Activated naive CD8-positive, alpha-beta T cell treated with anti-CD3 and anti-CD28 coated beads for 36 hours (primary cell): ENCODE results near the gene CLEC20A. TPM values are rescaled to one million over a fixed set of nuclear protein-coding genes. Genes with fewer than 3 reads are reported as not detected.

ENCODE experiments used
- DNase-seq: peaks from one replicate; pipeline ENCODE4 v3.0.0; 2021
- H3K27ac Mint-ChIP-seq: one replicate; pipeline ENCODE4 v1.8.0; 2022; ENCODE audit warnings: mild to moderate bottlenecking, moderate library complexity, mixed read lengths
- H3K27me3 Mint-ChIP-seq: one replicate; pipeline ENCODE4 v1.8.0; 2022; ENCODE audit warnings: mild to moderate bottlenecking, mixed read lengths
- H3K36me3 Mint-ChIP-seq: one replicate; pipeline ENCODE4 v1.8.0; 2021; ENCODE audit warnings: mild to moderate bottlenecking, mixed read lengths
- H3K4me1 Mint-ChIP-seq: one replicate; pipeline ENCODE4 v1.8.0; 2021; ENCODE audit warnings: mixed read lengths
- H3K4me3 Mint-ChIP-seq: one replicate; pipeline ENCODE4 v1.8.0; 2022; ENCODE audit warnings: mild to moderate bottlenecking, moderate library complexity, mixed read lengths
- H3K9me3 Mint-ChIP-seq: one replicate; pipeline ENCODE4 v1.8.0; 2022; ENCODE audit warnings: mixed read lengths
- total RNA-seq, 2 experiments: library from RNA; stranded (reverse); gene quantifications; one replicate each; pipeline ENCODE4 v1.2.3, GENCODE V29; 2021

Gene CLEC20A
- total RNA-seq, 2 experiments from 2014 or later, result not detected

DNA sequence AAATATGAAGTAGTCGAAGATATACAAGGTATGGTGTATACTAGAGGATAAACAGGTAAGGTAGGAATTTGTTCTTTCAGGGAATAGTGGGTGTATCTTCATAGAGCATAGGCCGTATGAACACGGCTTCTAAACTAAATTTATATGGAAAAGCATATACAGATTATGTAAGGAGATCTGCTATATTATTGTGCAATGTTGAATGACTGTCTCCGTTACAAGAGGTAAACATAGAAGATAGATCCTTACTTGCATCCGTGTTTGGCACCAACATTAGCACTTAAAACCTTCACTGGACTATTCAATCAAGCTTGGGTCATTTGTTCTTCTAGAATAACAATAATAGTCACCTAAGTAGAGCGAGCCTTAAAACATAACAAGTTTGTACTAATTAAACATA, 45.9 kb downstream of the CLEC20A start:
- Mint-ChIP-seq H3K4me1 (no peaks in the 10 kb centered on the region), H3K4me3 (no peak overlapping the region), H3K36me3 (no peaks in the 10 kb centered on the region), H3K27ac (no peak overlapping the region), H3K9me3 (no peaks in the 10 kb centered on the region), H3K27me3 (no peaks in the 10 kb centered on the region)
- DNase-seq, result no peak

DNA sequence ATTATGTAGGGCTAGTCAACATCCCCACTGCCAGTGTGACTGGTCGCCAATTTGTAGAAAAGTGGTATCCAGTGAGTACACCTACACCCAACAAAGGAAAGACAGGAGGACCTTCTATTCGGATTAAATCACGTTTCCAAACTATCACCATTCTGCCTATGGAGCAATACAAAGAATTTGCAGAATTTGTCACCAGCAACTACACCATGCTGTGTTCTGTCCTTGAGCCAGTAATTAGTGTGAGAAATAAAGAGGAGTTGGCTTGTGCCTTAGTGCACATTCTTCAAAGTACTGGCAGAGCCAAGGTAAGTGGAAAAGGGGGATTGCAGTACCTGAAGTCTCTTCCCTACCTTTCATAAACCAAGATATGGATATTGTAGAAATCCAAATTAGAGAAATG, 53.8 kb downstream of the CLEC20A start:
- Mint-ChIP-seq H3K4me1 (no peaks in the 10 kb centered on the region), H3K36me3 (no peaks in the 10 kb centered on the region), H3K9me3 (no peaks in the 10 kb centered on the region), H3K27ac (no peak overlapping the region), H3K27me3 (peaks cover 19% of the 10 kb centered on the region), H3K4me3 (no peak overlapping the region)
- no peak for DNase-seq

DNA sequence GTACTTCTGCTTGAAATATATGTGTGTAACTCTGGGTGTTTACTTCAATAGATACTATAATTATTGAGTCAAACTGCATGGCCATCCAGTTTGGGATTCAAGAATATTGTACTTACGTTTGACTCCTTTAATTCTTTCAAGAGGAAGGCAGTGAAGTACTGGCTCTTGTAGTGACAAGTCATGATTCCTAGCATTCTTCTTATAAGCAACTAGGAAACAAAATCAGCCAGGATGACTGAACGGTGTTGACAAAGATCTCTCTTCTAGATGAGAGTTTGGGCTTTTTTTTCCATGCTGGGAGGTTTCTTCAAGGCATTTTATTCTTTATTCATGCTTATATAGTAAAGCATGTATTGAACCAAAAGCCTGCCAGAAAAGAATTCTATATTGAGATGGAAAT, 58.3 kb downstream of the CLEC20A start:
- DNase-seq, result no peak
- Mint-ChIP-seq H3K4me3 (no peak overlapping the region), H3K4me1 (no peaks in the 10 kb centered on the region), H3K36me3 (no peaks in the 10 kb centered on the region), H3K27ac (no peak overlapping the region), H3K9me3 (no peaks in the 10 kb centered on the region), H3K27me3 (peaks cover 24% of the 10 kb centered on the region)

GRCh38 chr1:178436899-178437298, 59.9 kb downstream of the CLEC20A start:
- H3K4me3 Mint-ChIP-seq, result no peak overlapping the region
- H3K27me3 Mint-ChIP-seq, result peaks cover 13% of the 10 kb centered on the region
- DNase-seq, result no peak
- H3K27ac Mint-ChIP-seq, result no peak overlapping the region
- no peaks in the 10 kb centered on the region for H3K36me3 Mint-ChIP-seq
- no peaks in the 10 kb centered on the region for H3K9me3 Mint-ChIP-seq
- H3K4me1 Mint-ChIP-seq, result no peaks in the 10 kb centered on the region

DNA sequence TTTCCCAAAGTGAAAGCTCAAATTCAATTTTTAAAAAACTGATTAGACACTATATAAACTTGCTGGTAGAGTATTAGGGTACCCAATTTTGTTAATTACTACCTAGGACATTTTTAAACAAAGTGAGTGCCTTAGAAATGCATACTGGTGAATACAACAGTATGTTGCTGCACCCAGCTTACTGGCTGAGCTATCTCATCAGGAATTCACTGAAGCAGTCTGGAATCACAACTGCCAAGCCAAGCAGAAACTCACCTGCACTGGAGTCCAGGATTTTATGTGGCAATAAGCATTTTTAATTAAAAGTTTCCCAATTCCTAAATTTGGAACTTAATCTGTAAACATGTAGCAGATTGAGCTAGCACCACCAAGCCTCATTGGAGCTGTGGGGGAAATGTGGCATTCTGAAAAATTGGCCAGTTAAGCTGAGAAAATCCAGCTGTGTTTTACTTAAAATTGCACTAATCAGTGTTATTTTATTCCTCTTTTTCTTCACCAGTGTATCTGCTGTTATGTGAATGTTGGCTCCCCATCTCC, 61.8 kb downstream of the CLEC20A start:
- Mint-ChIP-seq H3K4me1 (no peaks in the 10 kb centered on the region), H3K36me3 (no peaks in the 10 kb centered on the region), H3K4me3 (no peak overlapping the region), H3K9me3 (no peaks in the 10 kb centered on the region), H3K27me3 (peaks cover 10% of the 10 kb centered on the region), H3K27ac (no peak overlapping the region)
- DNase-seq, result no peak

GRCh38 chr1:178434360-178434759, 62.4 kb downstream of the CLEC20A start:
- Mint-ChIP-seq H3K9me3 (no peaks in the 10 kb centered on the region), H3K27ac (no peak overlapping the region), H3K4me1 (no peaks in the 10 kb centered on the region), H3K4me3 (no peak overlapping the region), H3K27me3 (peaks cover 10% of the 10 kb centered on the region), H3K36me3 (no peaks in the 10 kb centered on the region)
- DNase-seq, result no peak

Other genes starting within 250 kb of the CLEC20A start
- gene TEX35, start 16.1 kb upstream of the CLEC20A start, total RNA-seq, result not detected
- gene RALGPS2, start 228.3 kb upstream of the CLEC20A start, total RNA-seq, result 1 to 10 TPM; 5.0 to 6.6 TPM